ENCODE measurements around the gene AP4B1.

DNA sequence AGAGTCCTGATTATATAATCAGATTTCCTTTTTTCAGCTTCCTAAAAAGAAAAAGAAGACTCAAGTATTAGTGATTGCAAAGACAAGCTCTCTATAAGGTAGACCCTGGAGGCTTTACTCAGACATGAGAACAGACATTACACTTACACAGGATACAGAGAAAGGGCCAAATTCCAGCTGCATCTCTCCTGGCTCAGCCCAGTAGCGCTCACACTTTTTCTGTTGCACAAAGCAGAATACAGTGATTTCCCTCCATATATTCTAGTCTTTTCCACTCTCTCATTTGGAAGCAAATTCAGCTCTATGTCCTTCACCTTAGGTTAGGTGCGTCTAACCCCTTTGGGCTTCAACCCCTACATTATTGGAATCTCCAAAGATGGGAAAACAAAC is 48.2 kb downstream of the AP4B1 start:
- TF ChIP-seq, protein P1, sequence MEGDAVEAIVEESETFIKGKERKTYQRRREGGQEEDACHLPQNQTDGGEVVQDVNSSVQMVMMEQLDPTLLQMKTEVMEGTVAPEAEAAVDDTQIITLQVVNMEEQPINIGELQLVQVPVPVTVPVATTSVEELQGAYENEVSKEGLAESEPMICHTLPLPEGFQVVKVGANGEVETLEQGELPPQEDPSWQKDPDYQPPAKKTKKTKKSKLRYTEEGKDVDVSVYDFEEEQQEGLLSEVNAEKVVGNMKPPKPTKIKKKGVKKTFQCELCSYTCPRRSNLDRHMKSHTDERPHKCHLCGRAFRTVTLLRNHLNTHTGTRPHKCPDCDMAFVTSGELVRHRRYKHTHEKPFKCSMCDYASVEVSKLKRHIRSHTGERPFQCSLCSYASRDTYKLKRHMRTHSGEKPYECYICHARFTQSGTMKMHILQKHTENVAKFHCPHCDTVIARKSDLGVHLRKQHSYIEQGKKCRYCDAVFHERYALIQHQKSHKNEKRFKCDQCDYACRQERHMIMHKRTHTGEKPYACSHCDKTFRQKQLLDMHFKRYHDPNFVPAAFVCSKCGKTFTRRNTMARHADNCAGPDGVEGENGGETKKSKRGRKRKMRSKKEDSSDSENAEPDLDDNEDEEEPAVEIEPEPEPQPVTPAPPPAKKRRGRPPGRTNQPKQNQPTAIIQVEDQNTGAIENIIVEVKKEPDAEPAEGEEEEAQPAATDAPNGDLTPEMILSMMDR (IDR thresholded peaks at IDR 0.05; ENCODE audit: poor library complexity): no peak
- TF ChIP-seq EZH2 (IDR thresholded peaks at IDR 0.05; ENCODE audit: borderline replicate concordance): no peak
